ENCODE measurements around the gene NCF4. TPM values are rescaled to one million over a fixed set of nuclear protein-coding genes. Genes with fewer than 3 reads are reported as not detected.

NCF4 gene
- total RNA-seq, 1 donor = not detected

GRCh38 chr22:36907253-36908195, 46.7 kb downstream of the NCF4 start:
- DNase-seq (ENCODE audit: low read depth) = no peak
- TF ChIP-seq CTCF (IDR thresholded peaks at IDR 0.05; ENCODE audit: insufficient read depth, low read depth, low read length) = no peak
- no peak overlapping the region for H3K4me3 ChIP-seq (ENCODE audit: low read depth, low read length)

GRCh38 chr22:36910461-36910860, 49.7 kb downstream of the NCF4 start:
- DNase-seq (ENCODE audit: low read depth) = peak; percentile 22
- no peak for TF ChIP-seq CTCF (IDR thresholded peaks at IDR 0.05; ENCODE audit: insufficient read depth, low read depth, low read length)
- no peak overlapping the region for H3K4me3 ChIP-seq (ENCODE audit: low read depth, low read length)

- no peak for DNase-seq (ENCODE audit: low read depth)
- H3K4me3 ChIP-seq (ENCODE audit: low read depth, low read length) = no peak overlapping the region
- no peak for TF ChIP-seq CTCF (IDR thresholded peaks at IDR 0.05; ENCODE audit: insufficient read depth, low read depth, low read length)
Measured at GRCh38 chr22:36911887-36912661, 51.3 kb downstream of the NCF4 start.

- no peak for TF ChIP-seq CTCF (IDR thresholded peaks at IDR 0.05; ENCODE audit: insufficient read depth, low read depth, low read length)
- DNase-seq (ENCODE audit: low read depth) = no peak
- no peak overlapping the region for H3K4me3 ChIP-seq (ENCODE audit: low read depth, low read length)
Measured at GRCh38 chr22:36912694-36913426, 52.1 kb downstream of the NCF4 start.

- no peak for TF ChIP-seq CTCF (IDR thresholded peaks at IDR 0.05; ENCODE audit: insufficient read depth, low read depth, low read length)
- no peak for DNase-seq (ENCODE audit: low read depth)
- no peak within 1 kb of the TSS for H3K4me3 ChIP-seq (ENCODE audit: low read depth, low read length)
Measured at GRCh38 chr22:36913427-36914389, 52.9 kb downstream of the NCF4 start, which contains the start of gene CSF2RB. Gene CSF2RB (plus strand): TSS chr22:36913628. CDS start chr22:36922208, 8,580 bp downstream.
